Activated T-cell treated with anti-CD3 and anti-CD28 coated beads for 1 hour (primary cell): ENCODE data around the gene PLD5.
"Not testable (repeated sequence)": the region's sequence is repeated elsewhere in the genome, so short reads cannot be mapped to it uniquely, and the experiment has no call there.

Experiments
- DNase-seq: peaks from one replicate; pipeline ENCODE4 v3.0.0-alpha.2; 2020; ENCODE audit warnings: low read depth

The PLD5 gene

GRCh38 chr1:242209063-242209462 lies 315.4 kb downstream of the PLD5 start:
- no peak for DNase-seq

DNA sequence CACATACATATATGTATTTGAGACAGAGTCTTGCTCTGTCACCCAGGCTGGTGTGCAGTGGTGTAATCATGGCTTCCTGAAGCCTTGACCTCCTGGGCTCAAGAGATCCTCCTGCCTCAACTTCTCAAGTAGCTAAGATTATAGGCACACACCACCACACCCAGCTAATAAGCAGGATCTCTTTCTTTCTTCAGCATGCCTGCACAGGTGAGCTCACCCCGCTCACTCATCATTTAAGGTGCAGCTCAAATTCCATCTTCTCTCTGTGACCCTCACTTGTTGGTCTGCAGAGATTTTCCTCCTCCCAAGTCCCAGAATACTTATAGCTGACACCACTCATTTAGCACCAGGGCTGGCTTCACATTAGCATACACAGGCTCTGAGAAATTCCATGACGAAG lies 316.5 kb downstream of the PLD5 start:
- DNase-seq: no peak

GRCh38 chr1:242206994-242207393 lies 317.5 kb downstream of the PLD5 start:
- no peak for DNase-seq

DNA sequence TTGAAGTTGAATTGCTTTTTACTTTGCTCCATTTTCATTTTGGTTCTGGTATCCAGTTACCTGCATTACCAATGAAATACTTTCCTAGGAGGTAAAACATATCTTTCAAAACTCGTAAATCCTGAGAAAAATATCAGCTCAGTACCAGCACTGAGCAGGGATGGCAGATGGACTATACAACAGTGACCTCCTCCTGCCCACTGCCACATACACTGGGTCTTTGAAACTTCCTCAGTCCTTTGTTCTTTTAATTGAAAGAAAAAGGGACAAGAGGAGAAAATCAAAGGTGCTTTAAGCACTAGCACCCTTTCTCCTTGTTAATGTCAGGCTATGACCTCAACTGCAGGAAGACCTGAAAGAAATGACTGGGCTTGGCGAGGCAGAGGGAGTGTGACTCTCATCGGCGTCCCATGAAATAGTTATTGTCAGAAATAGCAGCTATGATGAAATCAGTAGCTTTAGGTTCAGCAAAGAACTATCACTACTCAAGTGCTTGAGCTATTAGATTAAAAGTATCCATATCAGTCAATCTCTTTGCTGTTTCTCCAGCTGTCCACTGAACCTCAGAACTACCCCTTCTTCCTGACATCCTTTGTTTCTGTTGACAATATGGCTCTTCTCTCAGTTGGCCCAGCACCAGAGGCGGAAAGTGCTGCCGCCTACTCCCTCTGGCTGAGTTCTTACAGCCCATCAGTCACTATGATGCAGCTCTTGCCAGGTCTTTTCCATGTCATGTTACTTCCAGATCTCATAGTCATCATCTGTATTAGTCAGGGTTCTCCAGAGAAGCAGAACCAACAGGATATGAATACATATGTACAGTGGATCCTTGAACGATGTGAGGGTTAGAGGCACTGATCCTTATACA lies 318.6 kb downstream of the PLD5 start:
- no peak for DNase-seq

DNA sequence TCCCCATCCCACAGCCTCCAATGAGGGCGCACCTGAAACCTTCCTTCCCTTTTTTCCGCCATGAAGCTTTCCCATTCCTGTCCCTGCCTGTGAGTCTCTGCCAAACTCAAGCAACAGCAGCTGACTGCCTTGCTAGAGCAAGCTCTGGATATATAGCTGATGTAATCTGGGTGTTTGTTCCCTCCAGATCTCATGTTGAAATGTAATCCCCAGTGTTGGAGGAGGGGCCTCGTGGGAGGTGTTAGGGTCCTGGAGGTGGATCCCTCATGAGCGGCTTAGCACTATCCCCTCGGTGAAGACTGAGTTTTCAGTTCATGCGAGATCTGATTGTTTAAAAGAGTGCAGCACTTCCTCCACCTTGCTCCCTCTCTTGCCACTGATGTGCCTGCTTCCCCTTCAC lies 321.2 kb downstream of the PLD5 start:
- DNase-seq: no peak

DNA sequence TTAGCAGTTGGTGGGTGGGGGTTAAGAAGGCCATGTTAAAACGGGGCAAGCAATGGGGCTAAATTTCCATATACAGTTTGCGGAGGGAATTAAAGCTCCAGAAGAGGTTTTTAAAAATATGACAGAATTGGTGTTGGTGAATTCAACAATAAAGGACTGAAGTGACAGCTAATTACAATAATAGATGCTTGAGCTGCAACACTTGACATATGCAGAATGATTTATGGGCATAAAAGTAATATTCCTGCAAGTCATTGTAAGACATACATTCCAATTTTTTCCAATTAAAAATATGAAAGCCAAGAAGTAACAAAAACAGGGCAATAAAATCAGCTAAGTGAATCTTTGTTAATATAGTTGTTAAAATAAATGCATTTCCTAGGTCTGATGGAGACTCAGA lies 323.4 kb downstream of the PLD5 start:
- no peak for DNase-seq

DNA sequence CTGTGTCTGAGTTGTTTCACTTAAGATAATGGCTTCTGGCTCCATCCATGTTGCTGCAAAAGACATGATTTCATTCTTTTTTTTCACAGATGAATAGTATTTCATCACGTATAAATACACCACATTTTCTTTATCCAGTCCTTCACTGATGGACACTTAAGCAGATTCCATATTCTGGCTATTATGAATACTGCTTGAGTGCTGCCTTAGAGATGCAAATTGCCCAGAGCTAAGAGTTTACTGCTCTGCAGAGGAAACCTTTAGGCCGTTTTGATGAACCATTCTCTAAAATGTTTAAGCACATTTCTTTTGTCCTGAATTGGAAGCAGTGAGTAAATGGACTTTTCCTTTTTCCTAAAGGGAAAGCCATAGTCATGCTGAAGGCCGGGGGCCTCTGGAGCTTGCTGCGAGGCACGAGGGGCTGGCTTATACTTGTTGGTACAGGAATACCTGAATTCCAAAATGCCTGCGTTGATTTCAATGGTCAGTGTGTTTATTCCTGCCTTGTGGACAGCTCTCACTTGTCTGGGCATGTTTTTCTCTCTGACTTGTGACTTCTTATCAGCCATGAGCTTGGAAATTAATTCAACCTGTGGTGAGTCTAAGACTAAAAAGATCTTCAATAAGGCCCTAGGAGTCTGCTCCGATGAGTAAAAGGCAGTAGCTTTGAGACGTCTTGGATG lies 324.6 kb downstream of the PLD5 start:
- no peak for DNase-seq

GRCh38 chr1:242197907-242198820 lies 326.3 kb downstream of the PLD5 start:
- DNase-seq: no peak

- DNase-seq: no peak
Observed at GRCh38 chr1:242196914-242197313, 327.6 kb downstream of the PLD5 start.

DNA sequence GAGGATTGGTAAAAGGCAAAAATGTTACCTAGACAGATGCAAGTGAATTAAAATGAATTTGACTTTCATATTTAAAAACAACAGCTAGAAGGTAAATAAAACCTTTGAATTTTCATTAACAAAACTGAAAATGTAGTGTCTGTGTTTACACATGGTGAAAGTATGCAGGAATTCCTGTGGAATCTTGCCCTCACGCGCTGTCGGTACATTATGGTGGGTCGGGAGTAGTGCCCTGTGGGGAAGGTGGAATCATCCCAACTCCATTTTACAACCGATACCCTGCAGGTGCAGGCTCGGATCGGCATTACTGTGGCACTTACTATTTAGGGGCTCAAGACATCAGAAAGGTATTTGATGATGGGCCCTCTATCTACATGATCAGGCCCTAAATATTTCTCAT lies 328.4 kb downstream of the PLD5 start:
- DNase-seq: no peak

DNA sequence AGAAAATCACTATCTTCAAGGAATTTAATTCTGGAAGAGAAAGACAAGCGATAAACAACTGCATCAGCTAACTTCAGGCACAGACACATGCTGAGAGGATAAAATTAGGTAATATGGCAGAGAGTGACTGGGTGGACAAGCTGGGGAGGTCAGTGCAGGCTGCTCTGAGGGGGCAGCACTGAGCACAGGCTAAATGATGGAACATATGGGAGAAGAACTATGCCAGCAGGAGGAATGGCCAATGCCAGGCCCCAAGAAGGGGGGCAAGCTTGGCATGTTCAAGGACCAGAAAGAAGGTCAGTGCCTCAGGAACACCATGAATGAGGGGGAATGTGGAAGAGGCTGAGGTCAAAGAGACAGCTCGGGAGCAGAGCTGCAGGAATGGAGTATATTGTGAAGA lies 334.9 kb downstream of the PLD5 start:
- no peak for DNase-seq

DNA sequence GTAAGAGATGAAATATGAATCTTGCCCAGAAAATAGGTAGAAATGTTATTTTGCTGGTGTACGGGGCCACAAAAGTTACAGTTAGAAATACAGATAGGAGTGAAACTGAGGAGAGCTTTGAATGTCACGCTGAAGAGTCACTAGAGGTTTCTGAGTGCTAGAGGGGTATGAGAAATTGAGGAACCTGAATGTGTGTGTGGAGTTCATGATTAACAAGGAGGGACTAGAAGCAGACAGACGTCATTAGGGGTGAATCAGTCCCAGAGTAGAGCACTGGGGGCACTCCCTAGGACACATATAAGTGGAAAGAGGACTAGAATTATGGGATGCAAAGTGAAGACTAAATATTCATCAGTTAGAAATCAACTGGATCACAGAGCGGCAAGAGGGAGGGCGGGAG lies 336.7 kb downstream of the PLD5 start:
- DNase-seq: no peak

- DNase-seq: no peak
Observed at GRCh38 chr1:242187171-242187570, 337.3 kb downstream of the PLD5 start.

GRCh38 chr1:242185731-242186130 lies 338.8 kb downstream of the PLD5 start:
- DNase-seq: no peak

- DNase-seq: no peak
Observed at GRCh38 chr1:242184955-242185354, 339.5 kb downstream of the PLD5 start.

- DNase-seq: not testable (repeated sequence)
Observed at GRCh38 chr1:242179767-242180166, 344.7 kb downstream of the PLD5 start.

DNA sequence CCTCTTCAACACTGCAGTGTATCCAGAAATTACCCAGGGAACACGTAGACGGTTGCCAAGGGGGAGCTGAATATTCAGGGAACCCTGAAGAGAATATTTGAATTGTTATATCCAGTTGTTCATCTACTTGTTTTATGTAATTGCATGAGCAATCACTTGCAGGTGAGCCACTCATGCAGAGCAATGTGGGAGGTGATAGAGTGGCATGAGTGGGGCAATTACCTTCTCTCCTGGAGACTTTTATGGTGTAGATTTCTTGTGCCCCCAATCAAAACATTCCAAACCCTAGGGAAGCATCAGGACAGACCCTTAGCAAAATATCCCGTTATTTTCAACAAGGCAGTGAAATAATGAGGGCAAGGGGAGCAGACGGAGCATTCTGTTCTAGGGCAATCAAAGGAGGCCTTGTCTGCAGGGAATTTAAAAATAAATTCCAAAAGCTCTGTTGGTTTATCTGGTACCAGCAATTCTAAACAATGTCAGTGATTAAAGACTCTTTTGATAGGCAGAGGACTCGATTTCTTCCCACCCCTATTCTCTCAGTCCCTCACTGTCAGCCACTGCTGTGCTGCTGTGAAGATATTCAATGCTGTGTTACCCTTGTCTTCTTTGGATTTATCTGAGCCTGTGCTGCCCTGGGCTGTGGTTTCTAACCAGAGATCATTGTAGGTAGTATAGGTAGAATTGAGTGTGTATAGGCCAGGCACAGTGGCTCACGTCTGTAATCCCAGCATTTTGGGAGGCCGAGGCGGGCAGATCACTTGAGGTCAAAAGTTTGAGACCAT lies 345.4 kb downstream of the PLD5 start:
- DNase-seq: no peak

DNA sequence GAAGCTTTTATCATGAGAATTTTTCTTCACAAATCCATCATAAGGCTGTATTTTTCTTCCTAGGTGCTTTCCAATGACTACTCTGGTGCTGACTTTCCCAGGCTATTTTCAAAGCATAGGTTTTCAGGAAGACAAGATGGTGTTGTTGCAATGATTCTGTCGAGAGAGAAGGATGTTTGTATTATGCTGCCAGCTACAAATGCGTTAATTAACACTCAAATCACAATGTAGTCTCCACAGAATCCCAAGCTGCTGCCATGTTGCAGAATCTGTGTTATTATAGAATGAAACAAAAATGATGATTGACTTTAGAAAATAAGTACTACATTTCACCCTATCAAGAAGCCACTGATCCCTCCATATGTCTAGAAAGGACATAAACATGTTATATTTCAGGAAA lies 346.1 kb downstream of the PLD5 start:
- DNase-seq: no peak

DNA sequence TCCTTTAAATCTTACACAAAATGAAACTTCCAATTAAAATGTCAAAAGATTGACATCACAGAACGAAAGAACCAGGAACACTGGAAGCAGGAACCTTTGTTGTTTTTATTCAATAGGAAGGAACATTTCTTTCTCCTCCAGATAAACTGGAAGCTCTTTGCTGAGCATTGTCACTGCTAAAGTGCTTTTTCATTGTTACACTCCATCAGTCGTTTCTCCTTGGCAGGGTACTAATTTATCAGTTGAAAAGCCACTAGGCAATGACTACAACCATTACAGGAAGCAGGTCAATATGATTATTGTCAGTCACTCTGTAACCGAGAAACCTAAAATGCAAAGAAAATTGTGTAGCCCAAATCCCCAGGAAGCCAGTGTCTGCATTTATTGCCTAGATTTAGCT lies 362.4 kb downstream of the PLD5 start:
- no peak for DNase-seq

DNA sequence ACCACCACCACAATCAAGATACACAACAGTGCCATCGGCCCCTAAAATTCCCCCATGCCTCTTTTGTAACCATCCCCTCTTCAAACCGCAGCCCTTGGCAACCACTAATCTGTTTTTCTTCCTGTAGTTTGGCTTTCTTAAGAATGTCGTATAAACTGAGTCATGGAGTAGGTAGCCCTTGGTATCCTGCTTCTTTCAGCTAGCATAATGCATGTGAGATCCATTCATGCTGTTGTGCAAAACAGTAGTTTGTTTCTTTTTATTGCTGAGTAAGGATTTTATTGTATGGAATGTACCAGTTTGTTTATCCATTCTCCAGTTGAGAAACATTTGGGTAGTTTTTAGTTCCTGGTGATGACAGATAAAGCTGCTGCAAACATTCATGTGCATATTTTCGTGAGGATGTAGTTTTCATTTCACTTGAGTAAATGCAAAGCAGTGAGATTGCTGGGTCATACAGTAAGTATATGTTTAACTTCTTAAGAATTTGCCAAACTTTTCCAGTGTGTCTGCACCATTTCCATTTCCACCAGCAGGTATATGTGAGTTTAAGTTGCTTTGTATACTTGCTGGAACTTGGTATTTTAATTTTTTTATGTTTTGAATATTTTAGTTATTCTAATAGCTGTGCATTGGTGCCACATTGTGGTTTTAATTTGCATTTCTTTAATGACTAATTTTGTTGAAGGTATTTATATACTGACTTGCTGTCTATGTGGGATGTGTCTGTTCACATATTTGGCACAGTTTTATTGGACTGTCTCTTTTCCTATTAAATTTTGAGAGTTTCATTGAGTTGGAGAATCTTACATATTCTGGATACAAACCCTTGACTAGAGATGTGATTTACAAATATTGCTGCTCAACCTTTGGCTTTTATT lies 377.2 kb downstream of the PLD5 start:
- no peak for DNase-seq

DNA sequence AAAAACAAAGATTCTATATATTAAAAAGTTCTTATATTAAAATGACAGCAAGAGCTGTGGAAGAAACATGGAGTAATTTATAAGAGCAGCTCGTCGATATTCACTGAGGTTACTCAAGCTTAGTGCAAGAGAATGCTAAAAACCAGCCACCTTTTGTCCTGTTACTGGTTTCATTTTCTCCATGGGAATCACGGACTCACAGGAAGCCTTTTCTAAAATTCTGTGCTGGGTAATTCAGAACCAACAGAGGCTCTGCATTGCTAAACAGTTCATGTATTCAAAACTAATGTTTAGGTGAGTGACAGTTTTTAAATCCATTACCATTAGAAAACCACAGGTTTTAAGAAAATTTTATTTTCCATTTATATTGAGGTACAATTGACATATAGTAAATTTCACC lies 377.8 kb downstream of the PLD5 start:
- no peak for DNase-seq
